Measurements from ENCODE around the gene LILRB5.
"Not testable (repeated sequence)": the region's sequence is repeated elsewhere in the genome, so short reads cannot be mapped to it uniquely, and the experiment has no call there.

The LILRB5 gene

DNA sequence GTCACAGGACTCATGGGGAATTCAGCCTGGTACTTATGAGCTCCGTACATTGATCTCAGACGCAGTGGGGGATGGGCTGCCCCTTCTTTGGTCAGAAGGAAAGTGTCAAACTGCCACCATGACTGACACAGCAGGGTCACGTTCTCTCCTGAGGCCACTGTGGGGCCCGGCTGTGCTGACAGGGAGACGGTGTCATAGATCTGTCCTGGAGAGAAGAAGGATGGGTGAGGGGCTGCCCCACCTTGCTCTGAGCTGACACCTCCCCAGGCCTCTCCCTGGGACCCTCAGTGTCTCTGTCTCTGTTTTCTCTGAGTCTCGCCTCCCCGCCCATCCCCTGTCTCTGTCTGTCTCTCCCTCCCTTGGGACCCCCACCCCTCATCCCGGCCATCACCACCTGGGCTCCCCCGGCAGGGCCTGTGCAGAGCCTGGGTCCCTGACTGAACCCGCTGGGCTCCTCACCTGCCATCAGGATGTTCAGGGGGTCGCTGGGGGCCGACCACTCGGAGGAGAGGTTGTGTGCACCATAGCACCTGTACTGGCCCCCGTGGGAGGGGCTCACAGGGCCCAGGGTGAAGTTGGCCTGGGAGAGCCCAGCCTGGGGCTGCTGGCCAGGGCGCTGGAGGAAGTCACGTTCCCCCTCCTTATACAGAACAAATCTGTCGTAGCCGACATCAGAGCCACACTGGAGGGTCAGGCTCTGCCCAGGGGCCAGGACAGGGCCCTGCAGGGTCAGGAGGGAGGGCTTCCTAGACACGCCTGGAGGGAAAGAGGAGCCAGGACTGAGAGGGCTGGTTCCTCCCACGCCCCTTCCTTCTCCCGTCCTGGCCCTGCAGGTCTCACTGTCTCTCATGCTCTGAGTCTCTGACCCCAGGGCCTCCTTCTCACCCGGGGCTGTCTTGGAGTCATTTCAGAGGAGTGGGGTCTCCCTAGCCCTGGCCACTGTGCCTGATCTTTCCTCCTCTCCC lies 16.4 kb downstream of the LILRB5 start:
- not testable (repeated sequence) for DNase-seq

DNA sequence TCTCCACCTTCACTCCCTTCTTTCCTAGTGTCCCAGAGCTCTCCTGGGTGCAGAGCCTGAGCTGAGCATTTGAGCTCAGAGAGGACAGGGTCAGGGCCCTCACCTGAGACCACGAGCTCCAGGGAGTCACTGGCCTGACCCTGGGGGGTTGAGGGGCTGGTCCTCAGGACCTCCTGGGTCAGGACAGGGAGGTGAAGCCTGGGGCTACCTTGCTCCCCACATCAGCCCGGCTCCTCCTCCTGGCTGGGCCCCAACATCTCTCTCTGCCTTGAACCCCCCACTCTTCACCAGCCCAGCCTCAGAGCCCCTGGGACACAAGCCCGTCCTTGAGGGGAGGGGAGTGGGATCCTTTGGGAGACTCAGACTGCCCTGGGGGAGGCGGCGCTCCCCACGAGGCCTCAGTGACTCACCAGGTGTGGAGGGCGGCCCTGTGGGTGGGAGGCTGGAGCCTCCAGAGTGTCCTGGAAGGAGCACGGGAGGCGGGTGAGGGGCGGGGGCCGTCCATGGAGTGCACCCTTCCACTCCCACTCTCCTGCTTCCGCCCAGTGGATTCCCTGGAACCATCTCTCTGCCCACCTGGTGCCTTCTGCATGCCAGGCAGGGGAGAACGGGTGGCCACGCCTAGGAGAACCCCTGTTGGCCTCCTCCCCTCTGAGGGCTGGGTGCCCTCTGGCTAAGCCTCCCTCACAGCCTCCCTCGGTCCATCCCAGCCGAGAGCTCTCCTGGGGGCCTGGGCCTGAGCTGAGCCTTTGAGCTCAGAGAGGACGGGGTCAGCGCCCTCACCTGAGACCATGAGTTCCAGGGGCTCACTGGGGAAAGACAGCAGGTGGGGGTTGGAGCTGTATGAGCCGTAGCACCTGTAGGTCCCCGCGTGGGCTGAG lies 17.3 kb downstream of the LILRB5 start:
- DNase-seq, result not testable (repeated sequence)

DNA sequence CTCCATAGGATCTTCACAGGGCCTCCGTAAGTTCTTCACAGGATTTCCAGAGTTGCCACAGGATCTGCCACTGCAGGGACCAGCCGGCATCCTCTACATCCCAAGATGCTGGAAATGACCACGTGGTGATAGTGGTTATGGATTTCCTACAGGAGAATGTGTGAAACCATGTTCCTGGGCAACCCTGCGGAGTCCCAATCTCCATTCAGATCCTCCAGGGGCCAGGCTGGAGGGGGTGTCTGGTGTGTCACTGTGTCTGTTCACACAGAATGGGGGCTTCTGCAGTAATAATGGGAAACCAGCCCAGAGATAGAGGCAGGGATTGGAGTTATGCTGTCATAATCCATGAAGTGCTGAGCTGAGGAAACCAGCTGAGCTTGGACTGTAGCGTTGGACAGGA lies 23.1 kb downstream of the LILRB5 start:
- no peak for DNase-seq

DNA sequence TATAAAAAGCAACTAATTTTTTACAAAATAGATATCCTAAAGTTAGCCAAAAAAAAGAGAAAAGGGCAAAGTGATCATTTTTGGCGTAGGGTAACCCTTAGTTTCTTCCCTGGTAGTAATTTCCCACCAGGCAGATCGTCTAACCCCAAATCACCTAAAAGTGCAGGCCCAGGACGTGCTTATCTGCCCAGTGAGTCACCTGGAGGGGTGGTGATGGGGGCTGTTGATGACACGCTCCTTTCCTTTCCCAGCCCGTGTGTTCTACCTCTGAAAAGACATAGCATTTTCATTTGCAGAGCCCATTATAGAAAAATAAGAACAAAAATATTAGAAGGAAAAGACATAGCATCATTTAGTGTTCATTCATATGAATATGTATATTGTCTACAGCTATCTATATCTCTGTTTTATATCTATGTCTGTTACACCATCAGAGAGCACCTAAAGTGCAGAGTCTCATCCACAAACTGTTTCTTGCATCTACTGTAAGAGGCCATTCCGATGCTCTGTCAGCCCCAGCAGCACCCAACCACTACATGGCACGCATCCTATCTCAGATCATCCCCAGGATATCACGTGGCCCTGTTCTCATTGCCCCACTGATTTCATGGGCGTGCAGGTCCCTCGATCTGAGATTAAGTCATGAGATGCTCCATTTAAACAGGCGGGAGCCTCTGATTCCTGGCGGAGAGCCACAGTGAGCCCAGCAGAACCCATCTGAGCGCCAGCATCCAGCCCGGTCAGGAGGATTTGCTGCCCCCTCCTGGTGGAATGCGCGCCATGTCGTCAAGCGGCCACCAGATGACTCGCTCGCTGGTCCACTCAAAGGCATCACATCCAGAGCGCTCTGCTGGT lies 25.8 kb downstream of the LILRB5 start:
- peak; percentile 58 for DNase-seq

DNA sequence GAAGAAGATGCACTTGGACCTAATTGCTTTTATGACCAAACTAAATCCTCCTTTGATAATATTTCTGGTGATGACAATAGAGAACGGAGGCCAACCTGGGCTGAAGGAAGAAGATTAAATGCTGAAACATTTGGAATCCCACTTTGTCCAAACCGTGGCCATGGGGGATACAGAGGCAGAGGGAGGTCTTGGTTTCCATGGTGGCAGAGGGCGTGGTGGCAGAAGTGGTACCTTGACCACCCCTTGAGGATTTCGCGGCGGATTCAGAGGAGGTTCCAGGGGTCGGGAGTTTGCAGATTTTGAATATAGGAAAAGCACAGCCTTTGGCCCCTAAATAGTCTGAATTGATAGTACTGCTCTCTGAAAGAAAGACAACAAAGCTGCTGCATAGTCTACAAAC lies 27.0 kb downstream of the LILRB5 start:
- DNase-seq, result no peak

DNA sequence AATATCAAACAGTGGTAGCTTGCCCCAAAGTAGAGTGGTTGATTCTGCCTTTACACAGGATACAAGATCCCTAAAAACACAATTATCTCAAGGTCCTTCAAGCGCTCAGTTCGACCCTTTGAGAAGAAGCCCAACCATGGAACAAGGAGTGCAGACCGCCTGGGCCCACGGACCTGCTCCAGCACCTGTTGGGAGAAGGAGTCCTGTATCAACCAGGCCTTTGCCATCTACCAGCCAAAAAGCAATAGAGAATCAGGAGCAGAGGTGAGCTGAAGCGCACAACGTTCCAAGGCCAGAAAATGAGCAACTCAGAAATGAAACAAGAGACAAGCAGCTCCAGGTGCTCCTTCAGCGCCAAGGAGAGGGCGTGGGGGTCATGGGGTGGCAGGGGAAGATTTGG lies 27.9 kb downstream of the LILRB5 start:
- no peak for DNase-seq

DNA sequence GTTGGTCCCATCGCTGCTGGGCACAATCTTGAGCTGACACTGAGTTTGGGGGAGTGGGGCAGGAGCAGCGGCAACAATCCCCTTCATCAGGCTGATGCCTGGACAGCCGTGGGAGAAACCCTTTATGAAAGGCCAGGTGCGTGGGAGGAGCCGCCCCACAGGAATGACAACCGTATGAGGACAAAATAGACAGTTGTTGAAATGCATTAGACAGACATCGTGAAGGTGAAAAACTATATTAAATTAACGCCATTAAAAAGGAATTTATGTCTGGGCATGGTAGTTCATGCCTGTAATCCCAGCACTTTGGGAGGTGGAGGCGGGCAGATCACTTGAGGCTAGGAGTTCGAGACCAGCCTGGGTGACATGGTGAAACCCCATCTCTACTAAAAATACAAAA lies 32.5 kb downstream of the LILRB5 start:
- DNase-seq, result not testable (repeated sequence)

DNA sequence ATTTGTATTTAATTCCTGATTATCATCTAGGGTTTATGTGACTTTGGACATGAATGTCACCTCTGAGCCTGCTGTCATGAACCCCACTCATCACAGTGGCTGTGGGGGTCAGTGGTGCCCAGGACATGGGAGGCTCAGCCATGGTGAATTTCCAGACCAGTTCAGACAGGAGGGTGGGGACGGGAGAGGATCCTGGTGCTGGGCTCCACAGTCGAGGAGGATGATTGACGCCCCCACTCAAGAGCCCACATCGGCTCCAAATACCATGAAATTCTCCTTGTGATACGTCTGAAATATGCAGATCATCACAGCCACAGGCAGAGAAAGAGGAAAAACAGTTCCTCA lies 33.2 kb downstream of the LILRB5 start:
- DNase-seq, result not testable (repeated sequence)

DNA sequence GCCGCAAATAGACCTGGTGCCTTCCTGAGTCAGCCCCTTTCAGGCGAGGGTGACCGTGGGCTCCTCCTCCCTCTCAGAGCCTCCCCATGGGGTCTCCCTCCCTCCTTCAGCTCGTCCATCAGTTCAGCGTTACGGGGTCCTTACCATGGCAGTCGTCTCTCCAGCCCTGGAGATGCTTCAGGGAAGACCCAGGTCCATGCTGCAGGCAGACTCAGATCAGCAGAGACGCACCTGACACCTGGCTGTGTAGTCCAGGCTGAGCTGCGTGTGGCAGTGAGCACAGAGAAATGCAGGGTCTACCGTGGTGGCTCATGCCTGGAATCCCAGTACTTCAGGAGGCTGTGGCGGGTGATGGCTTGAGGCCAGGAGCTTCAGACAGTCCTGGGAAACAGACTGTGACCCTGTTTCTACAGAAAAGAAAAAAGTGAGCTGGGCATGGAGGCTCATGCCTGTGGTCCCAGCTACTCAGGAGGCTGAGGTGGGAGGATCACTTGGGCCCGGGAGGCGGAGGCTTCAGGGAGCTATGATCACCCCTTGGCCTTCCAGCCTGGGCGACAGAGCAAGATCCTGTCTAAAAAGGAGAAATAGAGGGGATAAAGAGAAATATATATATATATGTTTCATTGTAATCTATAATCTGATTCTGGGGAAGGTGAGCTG lies 33.7 kb downstream of the LILRB5 start:
- DNase-seq, result not testable (repeated sequence)

DNA sequence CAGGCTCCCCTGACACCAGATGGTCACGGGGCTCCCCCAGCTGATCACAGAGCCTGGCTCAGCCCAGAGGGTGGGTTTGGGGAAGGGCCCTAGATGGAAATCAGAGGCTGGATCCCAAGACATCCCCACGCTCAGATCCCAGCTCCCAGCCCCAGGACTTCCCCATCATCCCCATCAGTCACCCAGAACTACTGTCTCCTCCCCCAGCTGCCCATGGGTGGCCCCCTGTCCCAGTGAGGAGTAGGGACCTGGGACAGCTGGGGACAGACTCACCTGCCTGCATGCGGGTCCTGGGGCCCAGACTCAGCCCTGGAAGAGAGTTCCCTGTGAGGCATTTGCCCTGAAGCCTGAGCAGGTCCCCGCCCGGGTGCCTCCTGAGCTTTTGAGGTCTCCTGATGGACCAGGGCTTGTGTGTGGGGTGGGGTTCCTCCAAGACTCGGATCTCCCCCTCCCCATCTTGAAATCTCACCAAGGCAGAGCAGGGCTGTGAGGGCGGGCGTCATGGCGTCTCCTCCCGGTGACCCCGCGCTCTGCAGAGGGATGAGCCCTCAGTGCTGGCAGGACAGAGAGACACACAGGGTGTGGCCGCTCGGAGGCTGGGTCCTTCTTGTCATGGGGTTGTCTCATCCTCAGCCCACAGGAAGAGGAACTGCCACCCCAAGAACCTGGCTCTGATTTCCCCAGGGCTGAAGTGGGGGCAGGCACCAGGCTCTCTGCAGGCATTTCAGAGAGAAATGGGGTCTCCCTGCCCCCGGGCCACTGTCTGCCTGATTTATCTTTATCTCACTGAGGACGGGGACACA lies 34.4 kb downstream of the LILRB5 start, which contains the start of gene LILRB3:
TSS of gene LILRB3 (minus strand) at position 534 of the 803 bp plus-strand sequence. CDS start at position 503, 31 bp downstream.
- DNase-seq, result not testable (repeated sequence)

DNA sequence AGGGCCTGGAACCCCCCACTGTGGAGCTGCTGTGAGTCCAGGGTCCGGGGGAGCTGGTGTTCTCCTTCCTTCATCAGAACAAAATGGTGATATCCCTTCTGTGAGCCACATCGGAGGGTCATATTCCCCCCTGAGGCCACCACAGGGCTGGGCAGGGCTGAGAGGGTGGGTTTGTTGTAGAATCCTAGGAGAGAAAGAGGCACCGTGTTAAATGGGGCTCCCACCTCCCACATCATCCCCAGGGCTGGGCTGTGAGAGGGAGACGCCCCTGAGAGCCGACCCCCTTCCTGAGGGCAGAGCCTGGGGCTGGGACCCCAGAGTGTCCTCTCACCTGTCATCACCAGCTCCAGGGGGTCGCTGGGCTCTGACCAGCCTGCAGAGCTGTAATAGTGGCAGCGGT lies 35.1 kb downstream of the LILRB5 start:
- not testable (repeated sequence) for DNase-seq

DNA sequence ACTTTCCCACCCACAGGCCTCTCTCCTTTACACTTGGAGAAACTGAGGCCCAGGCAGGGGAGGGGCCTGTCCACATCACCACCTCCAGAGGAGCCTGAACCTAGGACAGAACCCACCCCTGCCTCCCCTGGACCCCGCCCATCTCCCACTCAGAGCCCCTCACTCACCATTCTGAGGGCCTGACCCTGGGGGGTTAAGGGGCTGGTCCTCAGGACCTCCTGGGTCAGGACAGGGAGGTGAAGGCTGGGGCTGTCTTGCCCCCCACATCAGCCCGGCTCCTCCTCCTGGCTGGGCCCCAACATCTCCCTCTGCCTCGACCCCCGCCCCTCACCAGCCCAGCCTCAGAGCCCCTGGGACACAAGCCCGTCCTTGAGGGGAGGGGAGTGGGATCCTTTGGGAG lies 37.4 kb downstream of the LILRB5 start:
- not testable (repeated sequence) for DNase-seq

DNA sequence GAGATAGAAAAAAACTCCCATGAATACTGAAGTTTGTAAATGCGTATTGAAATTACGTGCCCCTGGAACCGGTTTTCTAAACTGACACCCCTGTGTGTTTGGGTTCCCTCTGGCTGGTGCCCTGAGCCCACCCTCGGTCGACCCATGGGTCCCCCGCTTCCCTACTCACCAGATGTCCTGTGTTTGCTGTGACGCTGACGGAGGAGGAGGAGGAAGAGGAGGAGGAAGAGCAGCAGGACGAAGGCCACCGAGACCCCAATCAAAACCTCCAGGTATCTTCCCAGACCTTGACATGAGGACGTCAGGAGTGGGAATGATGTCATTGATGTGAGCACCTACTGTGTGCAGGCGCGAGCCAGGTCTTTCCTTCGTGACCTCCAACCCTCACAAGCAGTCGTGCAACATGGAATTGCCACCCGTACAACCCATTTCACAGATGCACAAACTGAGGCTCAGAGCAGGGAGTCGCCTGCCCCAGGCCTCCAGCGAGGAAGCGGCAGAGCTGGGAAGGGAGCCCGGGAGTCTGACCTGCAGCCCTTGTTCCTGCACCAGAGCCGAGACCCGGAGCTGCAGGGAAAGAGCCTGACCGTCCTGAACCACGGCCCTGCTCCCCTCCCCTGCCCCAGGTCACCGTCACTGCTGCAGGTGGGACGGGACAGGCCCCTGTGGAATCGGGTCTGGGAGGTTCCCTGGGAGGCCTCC lies 38.0 kb downstream of the LILRB5 start:
- no peak for DNase-seq

DNA sequence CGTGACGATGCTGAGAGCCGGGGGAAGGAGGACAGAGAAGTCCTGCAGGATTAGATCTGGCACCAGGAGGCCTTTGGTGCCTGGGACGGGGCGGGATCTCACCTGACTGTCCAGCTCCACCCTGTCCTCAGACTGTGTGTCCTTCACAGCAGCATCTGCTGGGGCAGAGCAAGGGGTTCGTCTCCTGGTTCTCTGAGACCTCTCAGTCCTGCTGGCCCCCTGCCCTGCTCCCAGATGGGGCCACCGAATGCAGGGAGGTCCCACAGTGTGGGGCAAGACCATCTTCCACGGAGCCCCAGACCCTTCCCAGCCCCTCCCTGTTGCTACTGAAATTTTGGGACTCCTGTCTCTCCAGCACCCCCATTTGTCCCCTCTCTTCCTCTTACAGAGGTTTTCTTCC lies 38.8 kb downstream of the LILRB5 start:
- no peak for DNase-seq

DNA sequence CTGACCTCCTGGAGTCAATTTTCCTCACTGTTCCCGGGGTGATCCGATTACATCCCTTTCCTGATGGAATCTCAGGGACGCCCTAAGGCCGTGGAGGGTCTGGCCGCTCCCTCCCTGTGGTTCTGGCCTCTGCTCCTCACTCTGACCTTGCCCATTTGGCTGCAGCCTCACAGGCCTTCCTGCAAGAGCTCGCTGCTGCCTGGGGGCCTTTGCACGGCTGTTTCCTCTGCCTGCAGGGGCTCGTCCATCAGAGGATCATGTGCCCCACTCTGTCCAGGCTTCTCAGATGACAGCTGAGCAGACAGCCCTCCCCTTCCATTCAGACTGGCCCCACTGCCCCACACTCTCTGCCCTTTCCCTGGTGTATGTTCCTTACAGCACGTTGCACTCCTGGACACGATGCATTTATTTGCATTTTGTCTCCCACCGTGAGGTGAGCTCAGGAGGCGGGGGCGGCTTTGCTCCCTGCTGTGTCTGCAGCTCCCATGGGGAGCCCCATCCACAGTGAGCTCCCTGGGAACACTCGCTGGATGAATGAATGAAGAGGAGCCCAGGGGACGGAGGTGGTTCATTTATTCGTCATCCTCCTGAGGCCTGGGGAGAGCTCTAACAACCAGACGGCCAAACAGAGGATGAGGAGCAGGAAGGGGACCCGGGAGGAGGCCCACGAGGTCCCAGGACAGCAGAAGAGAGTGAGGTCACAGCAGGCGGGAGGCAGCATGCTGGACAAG lies 39.4 kb downstream of the LILRB5 start:
- DNase-seq, result not testable (repeated sequence)

DNA sequence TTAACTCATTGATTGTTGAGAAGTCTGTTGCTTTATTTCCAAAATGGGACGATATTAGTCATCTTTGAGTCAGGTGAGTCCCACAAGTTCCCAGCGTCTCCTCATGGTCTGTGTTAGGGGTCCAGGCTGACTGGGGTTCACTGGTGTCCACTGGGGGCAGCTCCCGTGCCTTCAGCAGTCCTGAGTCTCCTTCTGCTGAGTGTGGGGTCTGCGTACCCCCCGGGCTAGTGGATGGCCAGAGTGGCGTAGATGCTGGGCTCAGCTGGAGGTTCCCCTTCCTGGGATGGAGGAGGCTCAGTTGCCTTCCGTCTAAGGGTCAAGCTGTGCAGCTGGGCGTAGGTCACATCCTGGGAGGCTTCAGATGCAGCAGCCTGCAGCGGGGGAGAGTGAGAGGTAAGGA lies 40.2 kb downstream of the LILRB5 start:
- DNase-seq, result no peak

DNA sequence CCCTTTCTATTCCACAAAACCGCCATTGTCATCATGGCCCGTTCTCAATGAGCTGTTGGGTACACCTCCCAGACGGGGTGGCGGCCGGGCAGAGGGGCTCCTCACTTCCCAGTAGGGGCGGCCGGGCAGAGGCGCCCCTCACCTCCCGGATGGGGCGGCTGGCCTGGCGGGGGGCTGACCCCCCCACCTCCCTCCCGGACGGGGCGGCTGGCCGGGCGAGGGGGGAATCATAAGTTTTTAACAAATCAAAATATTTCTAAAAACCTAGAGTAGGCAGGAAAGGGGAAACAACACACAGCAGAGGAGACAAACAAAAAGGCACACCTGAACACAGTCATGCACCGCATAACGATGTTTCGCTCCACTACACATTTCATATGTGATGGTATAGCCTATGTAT lies 42.3 kb downstream of the LILRB5 start:
- DNase-seq, result not testable (repeated sequence)

DNA sequence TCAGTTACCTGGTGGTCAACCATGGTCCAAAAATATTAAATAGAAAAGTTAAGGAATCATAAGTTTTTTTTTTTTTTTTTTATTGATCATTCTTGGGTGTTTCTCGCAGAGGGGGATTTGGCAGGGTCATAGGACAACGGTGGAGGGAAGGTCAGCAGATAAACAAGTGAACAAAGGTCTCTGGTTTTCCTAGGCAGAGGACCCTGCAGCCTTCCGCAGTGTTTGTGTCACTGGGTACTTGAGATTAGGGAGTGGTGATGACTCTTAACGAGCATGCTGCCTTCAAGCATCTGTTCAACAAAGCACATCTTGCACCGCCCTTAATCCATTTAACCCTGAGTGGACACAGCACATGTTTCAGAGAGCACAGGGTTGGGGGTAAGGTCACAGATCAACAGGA lies 42.9 kb downstream of the LILRB5 start:
- not testable (repeated sequence) for DNase-seq

DNA sequence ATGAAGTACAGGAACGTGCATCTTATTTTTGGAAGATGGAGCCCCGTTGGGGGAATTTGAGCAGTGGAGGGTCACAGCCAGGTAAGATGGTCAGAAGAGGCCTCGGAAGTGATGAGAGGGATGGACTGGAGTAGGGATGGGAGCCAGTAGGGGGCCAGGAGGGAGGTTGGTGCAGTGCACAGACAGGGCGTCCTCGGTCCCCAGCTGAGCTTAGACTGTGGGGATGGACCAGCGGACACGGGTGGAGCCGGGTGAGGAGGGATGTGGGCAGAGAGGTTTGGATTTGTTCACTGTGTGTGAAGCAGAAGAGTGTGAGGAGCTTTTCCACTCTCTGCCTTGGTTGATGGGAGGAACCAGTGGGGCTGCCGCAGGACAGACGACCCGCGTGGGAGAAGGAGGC lies 45.8 kb downstream of the LILRB5 start:
- DNase-seq, result no peak
